HL-60 (cell line): ENCODE results near the gene MARK2.

ENCODE experiments used
- DNase-seq, 2 experiments: peaks; one replicate each; pipeline ENCODE4 v3.0.0-alpha.2; 2010 to 2020; ENCODE audit warnings: low read depth in 1 of 2, low spot score in 1 of 2
- H3K27ac ChIP-seq: fragments of 250-450 bp; sonication (Bioruptor Pico); replicated peaks from 2 replicates; pipeline ENCODE4 v1.5.1; 2020; ENCODE audit warnings: mild to moderate bottlenecking, moderate library complexity
- H3K27me3 ChIP-seq: fragments of 250-450 bp; sonication (Bioruptor Pico); 2 replicates; pipeline ENCODE4 v1.5.1; 2021; ENCODE audit warnings: mild to moderate bottlenecking, moderate library complexity; ENCODE audit not compliant: insufficient read depth, poor library complexity, severe bottlenecking
- H3K4me3 ChIP-seq: replicated peaks from 2 replicates; pipeline ENCODE4 v1.5.1; 2011; ENCODE audit warnings: mild to moderate bottlenecking, control low read depth, low read length; ENCODE audit not compliant: insufficient read depth
- CTCF ChIP-seq: IDR thresholded peaks from one replicate; pipeline ENCODE4 v1.5.1; 2011; ENCODE audit warnings: low read length, control low read depth, inconsistent platforms; ENCODE audit not compliant: insufficient read depth
- GABPA ChIP-seq: IDR thresholded peaks from 2 replicates; pipeline ENCODE4 v1.6.1; 2012; ENCODE audit warnings: low read depth
- POLR2AphosphoS5 ChIP-seq: IDR thresholded peaks from 2 replicates; pipeline ENCODE4 v1.6.1; 2012; ENCODE audit warnings: low read depth
- REST ChIP-seq: IDR thresholded peaks from 2 replicates; pipeline ENCODE4 v1.6.1; 2012; ENCODE audit warnings: low read depth; ENCODE audit not compliant: insufficient replicate concordance
- SPI1 ChIP-seq: IDR thresholded peaks from 2 replicates; pipeline ENCODE4 v1.6.1; 2012; ENCODE audit warnings: low read depth, mild to moderate bottlenecking, borderline replicate concordance

Gene MARK2

GRCh38 chr11:63813035-63813562 lies 25.8 kb upstream of the MARK2 start, which contains the start of gene SPINDOC:
Gene SPINDOC (plus strand): TSS chr11:63813456. CDS start chr11:63813687, 231 bp downstream.
- no peak for DNase-seq
- TF ChIP-seq POLR2AphosphoS5 (no peak), GABPA (no peak), REST (no peak), SPI1 (no peak), CTCF (no peak)
- H3K27ac ChIP-seq = no peak within 1 kb of the TSS
- H3K27me3 ChIP-seq = peaks cover 35% of the 10 kb centered on the region
- peak within 1 kb of the TSS; percentile 58 for H3K4me3 ChIP-seq

GRCh38 chr11:63813563-63814382 lies 25.1 kb upstream of the MARK2 start:
- TF ChIP-seq GABPA (no peak), REST (no peak), POLR2AphosphoS5 (no peak), SPI1 (no peak)
- Histone ChIP-seq H3K27ac (no peak overlapping the region), H3K27me3 (peaks cover 35% of the 10 kb centered on the region), H3K4me3 (peak overlapping the region; percentile 58)
- DNase-seq = no peak

- no peak for TF ChIP-seq CTCF
- no peak for TF ChIP-seq SPI1
- TF ChIP-seq POLR2AphosphoS5 = no peak
- no peak for TF ChIP-seq REST
- TF ChIP-seq GABPA = no peak
- no peak overlapping the region for H3K27ac ChIP-seq
- H3K27me3 ChIP-seq = peaks cover 35% of the 10 kb centered on the region
- DNase-seq = no peak
- peak overlapping the region; percentile 58; the same call in 1 of the 2 replicates for H3K4me3 ChIP-seq
Observed at GRCh38 chr11:63814383-63814736, 24.6 kb upstream of the MARK2 start.
